ENCODE data around the gene DEFB128.

- TF ChIP-seq CTCF (IDR thresholded peaks at IDR 0.05; ENCODE audit: low read depth, low read length) (no peak), EZH2phosphoT487 (IDR thresholded peaks at IDR 0.05; ENCODE audit: low read depth) (no peak)
Measured at GRCh38 chr20:187733-188132, 1.8 kb downstream of the DEFB128 start.

All from OCI-LY3 (cell line).